ENCODE measurements around the gene KCNIP4. TPM values are rescaled to one million over a fixed set of nuclear protein-coding genes. Genes with fewer than 3 reads are reported as not detected.

Gene KCNIP4
- total RNA-seq, 4 donors from 2014 or later: 2.5 TPM; not detected in 2

DNA sequence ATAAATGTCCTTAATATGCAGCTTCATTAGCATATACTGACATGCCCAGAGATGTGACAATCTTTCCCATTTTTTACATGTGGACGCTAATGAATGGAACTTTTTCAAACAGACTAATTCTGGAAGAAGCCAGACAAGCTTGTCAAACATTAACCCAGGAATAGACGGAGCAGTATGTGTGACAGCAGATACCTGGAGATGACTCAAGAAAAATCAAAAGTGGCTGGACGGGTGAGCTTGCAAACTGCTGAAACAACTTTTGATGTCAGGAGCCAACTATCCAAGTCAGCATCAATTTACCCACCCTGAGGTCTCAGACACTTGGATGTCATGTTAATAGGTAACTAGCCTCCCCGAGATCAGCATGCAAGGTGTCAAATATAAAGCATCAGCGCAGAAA lies 1065.3 kb downstream of the KCNIP4 start:
- Histone ChIP-seq H3K4me3 (no peak overlapping the region), H3K4me1 (no peaks in the 10 kb centered on the region), H3K9me3 (no peaks in the 10 kb centered on the region), H3K27me3 (no peaks in the 10 kb centered on the region), H3K27ac (no peak overlapping the region), H3K36me3 (no peaks in the 10 kb centered on the region)
- DNase-seq: no peak
- in situ Hi-C loops (cut with MboI; ENCODE audit: low pct_ligation_motif_present in 1 of 4, low pct_unique_long_range_greater_than_20kb in 1 of 4, low sequenced_read_pairs in 3 of 4): no loop called here
- TF ChIP-seq POLR2A (IDR thresholded peaks at IDR 0.05) (no peak), POLR2AphosphoS5 (IDR thresholded peaks at IDR 0.05) (no peak), CTCF (IDR thresholded peaks at IDR 0.05) (no peak)
- intact Hi-C loops (cut with DNase I; ENCODE audit: low total_unique reads): no loop called here
- WGBS, 2 donors (ENCODE audit: low coverage in 1 of 2): 43 to 53% methylated on average over 4 to 5 of the region's 5 CpGs

DNA sequence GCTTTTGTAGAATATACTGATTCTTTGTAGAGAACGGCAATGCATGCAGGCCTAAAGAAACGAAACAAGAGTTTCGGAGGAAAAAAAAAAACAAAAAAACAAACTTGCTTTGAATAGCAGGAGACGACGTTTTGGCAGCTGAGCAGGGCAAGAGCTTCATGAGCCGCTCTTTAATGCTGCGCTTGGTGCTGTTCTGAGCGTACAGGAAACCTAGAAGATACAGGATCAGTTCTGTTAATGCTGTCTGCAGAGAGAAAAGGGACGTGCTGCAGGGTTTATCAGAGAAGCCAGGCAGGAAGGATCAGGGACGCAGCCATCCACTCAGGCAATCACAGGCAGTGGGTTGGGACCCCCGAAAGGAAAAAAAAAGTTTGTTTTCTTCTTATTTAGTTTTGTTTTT lies 1066.1 kb downstream of the KCNIP4 start:
- H3K4me3 ChIP-seq: no peak overlapping the region
- intact Hi-C loops (cut with DNase I; ENCODE audit: low total_unique reads) (no loop called here), in situ Hi-C loops (cut with MboI; ENCODE audit: low pct_ligation_motif_present in 1 of 4, low pct_unique_long_range_greater_than_20kb in 1 of 4, low sequenced_read_pairs in 3 of 4) (no loop called here)
- DNase-seq: no peak
- no peaks in the 10 kb centered on the region for H3K27me3 ChIP-seq
- H3K36me3 ChIP-seq: no peaks in the 10 kb centered on the region
- H3K27ac ChIP-seq: no peak overlapping the region
- no peaks in the 10 kb centered on the region for H3K4me1 ChIP-seq
- TF ChIP-seq CTCF (IDR thresholded peaks at IDR 0.05) (no peak), EP300 (IDR thresholded peaks at IDR 0.05; ENCODE audit: low read depth) (no peak), POLR2AphosphoS5 (IDR thresholded peaks at IDR 0.05) (no peak)
- 46 to 58% methylated on average over 11 of the region's 11 CpGs for WGBS, 2 donors (ENCODE audit: low coverage in 1 of 2)
- H3K9me3 ChIP-seq: no peaks in the 10 kb centered on the region

DNA sequence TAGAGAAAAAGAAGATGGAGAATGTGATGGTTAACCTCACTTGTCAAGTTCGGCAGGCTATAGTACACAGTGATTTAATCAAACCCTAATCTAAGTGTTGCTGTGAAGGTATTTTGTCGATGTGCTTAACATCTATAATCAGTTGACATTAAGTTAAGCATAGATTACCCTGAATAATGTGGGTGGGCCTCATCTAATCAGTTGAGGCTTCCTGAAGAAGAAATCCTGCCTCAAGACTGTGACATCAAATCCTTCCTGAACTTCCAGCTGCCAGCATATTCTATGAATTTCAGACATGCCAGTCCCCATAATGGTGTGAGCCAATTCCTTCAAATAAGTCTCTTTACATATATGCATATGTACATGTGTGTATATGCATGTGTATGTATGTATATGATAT lies 1066.9 kb downstream of the KCNIP4 start:
- WGBS, 2 donors (ENCODE audit: low coverage in 1 of 2): 85 to 89% methylated on average over 2 of the region's 2 CpGs
- Histone ChIP-seq H3K27ac (no peak overlapping the region), H3K4me1 (no peaks in the 10 kb centered on the region), H3K4me3 (no peak overlapping the region), H3K9me3 (no peaks in the 10 kb centered on the region), H3K36me3 (no peaks in the 10 kb centered on the region), H3K27me3 (no peaks in the 10 kb centered on the region)
- no peak for TF ChIP-seq EP300 (IDR thresholded peaks at IDR 0.05; ENCODE audit: low read depth)
- TF ChIP-seq POLR2AphosphoS5 (IDR thresholded peaks at IDR 0.05): no peak
- TF ChIP-seq POLR2A (IDR thresholded peaks at IDR 0.05): no peak
- TF ChIP-seq CTCF (IDR thresholded peaks at IDR 0.05): no peak
- no peak for DNase-seq
- in situ Hi-C loops (cut with MboI; ENCODE audit: low pct_ligation_motif_present in 1 of 4, low pct_unique_long_range_greater_than_20kb in 1 of 4, low sequenced_read_pairs in 3 of 4) (no loop called here), intact Hi-C loops (cut with DNase I; ENCODE audit: low total_unique reads) (no loop called here)

- WGBS, 2 donors (ENCODE audit: low coverage in 1 of 2): 60 to 76% methylated on average over 5 of the region's 5 CpGs
- H3K36me3 ChIP-seq: no peaks in the 10 kb centered on the region
- DNase-seq: no peak
- H3K9me3 ChIP-seq: no peaks in the 10 kb centered on the region
- H3K27me3 ChIP-seq: no peaks in the 10 kb centered on the region
- intact Hi-C loops (cut with DNase I; ENCODE audit: low total_unique reads): no loop called here
- H3K27ac ChIP-seq: no peak overlapping the region
- TF ChIP-seq CTCF (IDR thresholded peaks at IDR 0.05): no peak
- H3K4me3 ChIP-seq: no peak overlapping the region
- in situ Hi-C loops (cut with MboI; ENCODE audit: low pct_ligation_motif_present in 1 of 4, low pct_unique_long_range_greater_than_20kb in 1 of 4, low sequenced_read_pairs in 3 of 4): no loop called here
- H3K4me1 ChIP-seq: no peaks in the 10 kb centered on the region
Observed at GRCh38 chr4:20878806-20879205, 1069.8 kb downstream of the KCNIP4 start.

Measured in transverse colon (tissue), 4 donors.